ENCODE results near the gene ALKBH7. TPM values are rescaled to one million over a fixed set of nuclear protein-coding genes. Genes with fewer than 3 reads are reported as not detected.

ALKBH7 gene
- total and polyA plus RNA-seq, 4 donors: 29.9 to 99.7 (median 51.2) TPM

GRCh38 chr19:6416658-6417405 is 44.2 kb downstream of the ALKBH7 start:
- no peak for DNase-seq (ENCODE audit: low spot score)
- H3K27me3 ChIP-seq (ENCODE audit: control insufficient read depth in 4 of 4, insufficient read depth in 4 of 4, low read length in 3 of 4): no peaks in the 10 kb centered on the region
- no peak for TF ChIP-seq FOXA2 (IDR thresholded peaks at IDR 0.05)
- no peak for TF ChIP-seq CTCF (IDR thresholded peaks at IDR 0.05; ENCODE audit: low read depth, low read length, missing input control)
- no peak for TF ChIP-seq HNF4A (conservative IDR thresholded peaks at IDR 0.05)
- TF ChIP-seq ATF3 (IDR thresholded peaks at IDR 0.05): no peak
- no peak for TF ChIP-seq RAD21 (IDR thresholded peaks at IDR 0.05)
- TF ChIP-seq HNF4G (IDR thresholded peaks at IDR 0.05): no peak
- no peak for TF ChIP-seq RXRA (IDR thresholded peaks at IDR 0.05)
- no peak overlapping the region for H3K9ac ChIP-seq (ENCODE audit: low read depth in 1 of 2, low read length in 2 of 2)
- WGBS: 97% methylated on average over 29 of the region's 29 CpGs
- H3K9me3 ChIP-seq (ENCODE audit: control insufficient read depth in 4 of 4, low read length in 3 of 4): no peaks in the 10 kb centered on the region
- H3K36me3 ChIP-seq (ENCODE audit: control insufficient read depth in 4 of 4, insufficient read depth in 3 of 4, low read depth in 1 of 4, low read length in 3 of 4): peaks cover 24 to 70% (median 51%) of the 10 kb centered on the region in 4 donors
- H3K4me1 ChIP-seq (ENCODE audit: control insufficient read depth in 4 of 4, insufficient read depth in 4 of 4, low read length in 3 of 4): peaks cover 0 to 7% (median under 1%) of the 10 kb centered on the region in 4 donors
- no peak overlapping the region for H3K4me3 ChIP-seq (ENCODE audit: low read depth in 1 of 3, low read length in 3 of 3)
- no peak overlapping the region for H3K27ac ChIP-seq (ENCODE audit: low read depth in 1 of 2, low read length in 2 of 2)

- no peak overlapping the region for H3K9ac ChIP-seq (ENCODE audit: low read depth in 1 of 2, low read length in 2 of 2)
- H3K9me3 ChIP-seq (ENCODE audit: control insufficient read depth in 4 of 4, low read length in 3 of 4): no peaks in the 10 kb centered on the region
- no peak for TF ChIP-seq FOXA1 (IDR thresholded peaks at IDR 0.05)
- TF ChIP-seq CTCF (IDR thresholded peaks at IDR 0.05; ENCODE audit: low read depth, low read length, missing input control): peak; percentile 18
- TF ChIP-seq RAD21 (IDR thresholded peaks at IDR 0.05): peak in 1 of 2 donors; percentile 65
- 78% methylated on average over 33 of the region's 33 CpGs for WGBS
- H3K36me3 ChIP-seq (ENCODE audit: control insufficient read depth in 4 of 4, insufficient read depth in 3 of 4, low read depth in 1 of 4, low read length in 3 of 4): peaks cover 24 to 70% (median 53%) of the 10 kb centered on the region in 4 donors
- peaks cover 1 to 17% (median 9%) of the 10 kb centered on the region in 4 donors for H3K4me1 ChIP-seq (ENCODE audit: control insufficient read depth in 4 of 4, insufficient read depth in 4 of 4, low read length in 3 of 4)
- H3K4me3 ChIP-seq (ENCODE audit: low read depth in 1 of 3, low read length in 3 of 3): no peak overlapping the region
- no peak overlapping the region for H3K27ac ChIP-seq (ENCODE audit: low read depth in 1 of 2, low read length in 2 of 2)
- no peak for DNase-seq (ENCODE audit: low spot score)
- H3K27me3 ChIP-seq (ENCODE audit: control insufficient read depth in 4 of 4, insufficient read depth in 4 of 4, low read length in 3 of 4): no peaks in the 10 kb centered on the region
Observed at GRCh38 chr19:6417713-6418561, 45.3 kb downstream of the ALKBH7 start.

GRCh38 chr19:6418562-6418932 is 46.0 kb downstream of the ALKBH7 start:
- Histone ChIP-seq H3K9ac (ENCODE audit: low read depth in 1 of 2, low read length in 2 of 2) (no peak overlapping the region), H3K4me1 (ENCODE audit: control insufficient read depth in 4 of 4, insufficient read depth in 4 of 4, low read length in 3 of 4) (peaks cover 1 to 23% (median 14%) of the 10 kb centered on the region in 4 donors), H3K4me3 (ENCODE audit: low read depth in 1 of 3, low read length in 3 of 3) (no peak overlapping the region), H3K9me3 (ENCODE audit: control insufficient read depth in 4 of 4, low read length in 3 of 4) (no peaks in the 10 kb centered on the region), H3K27me3 (ENCODE audit: control insufficient read depth in 4 of 4, insufficient read depth in 4 of 4, low read length in 3 of 4) (no peaks in the 10 kb centered on the region), H3K36me3 (ENCODE audit: control insufficient read depth in 4 of 4, insufficient read depth in 3 of 4, low read depth in 1 of 4, low read length in 3 of 4) (peaks cover 24 to 70% (median 53%) of the 10 kb centered on the region in 4 donors), H3K27ac (ENCODE audit: low read depth in 1 of 2, low read length in 2 of 2) (no peak overlapping the region)
- 91% methylated on average over 19 of the region's 19 CpGs for WGBS
- DNase-seq (ENCODE audit: low spot score): no peak
- TF ChIP-seq SP1 (IDR thresholded peaks at IDR 0.05): no peak
- TF ChIP-seq HNF4A (conservative IDR thresholded peaks at IDR 0.05): no peak
- no peak for TF ChIP-seq JUND (IDR thresholded peaks at IDR 0.05)
- no peak for TF ChIP-seq GABPA (IDR thresholded peaks at IDR 0.05 in 1 of 2, conservative IDR thresholded peaks at IDR 0.05 in 1 of 2)
- no peak for TF ChIP-seq ATF3 (IDR thresholded peaks at IDR 0.05)
- no peak for TF ChIP-seq NR2F2 (IDR thresholded peaks at IDR 0.05)
- no peak for TF ChIP-seq FOXA2 (IDR thresholded peaks at IDR 0.05)
- TF ChIP-seq REST (IDR thresholded peaks at IDR 0.05): no peak
- TF ChIP-seq TAF1 (conservative IDR thresholded peaks at IDR 0.05): no peak
- TF ChIP-seq RXRA (IDR thresholded peaks at IDR 0.05): no peak
- TF ChIP-seq FOXA1 (IDR thresholded peaks at IDR 0.05): no peak
